Stimulated activated naive B cell treated with anti-CD40 and anti-IgM and Interleukin-4, amounts not matched to agents 10 μg/mL and 1 μg/mL and 100 μg/mL, for 72 hours (primary cell): Measurements from ENCODE around the gene FRRS1L.

ENCODE experiments used
- ATAC-seq, 2 donors: fragments of 150-1000 bp; cut with Tn5 transposase; replicated peaks; 2 replicates each; pipeline ENCODE4 v1.10.0; 2021; ENCODE audit warnings: moderate library complexity in 1 of 2
- DNase-seq: peaks from one replicate; pipeline ENCODE4 v3.0.0; 2021
- H3K27ac Mint-ChIP-seq: one replicate; pipeline ENCODE4 v1.8.0; 2022; ENCODE audit warnings: mild to moderate bottlenecking, mixed read lengths
- H3K27me3 Mint-ChIP-seq, 2 donors: one replicate each; pipeline ENCODE4 v1.8.0; 2022; ENCODE audit warnings: mixed read lengths in 2 of 2
- H3K36me3 Mint-ChIP-seq, 2 donors: one replicate each; pipeline ENCODE4 v1.8.0; 2022; ENCODE audit warnings: mixed read lengths in 2 of 2, mild to moderate bottlenecking in 1 of 2
- H3K4me1 Mint-ChIP-seq, 2 donors: one replicate each; pipeline ENCODE4 v1.8.0; 2022; ENCODE audit warnings: mixed read lengths in 2 of 2, mild to moderate bottlenecking in 1 of 2
- H3K4me3 Mint-ChIP-seq, 2 donors: one replicate each; pipeline ENCODE4 v1.8.0; 2022; ENCODE audit warnings: mild to moderate bottlenecking in 2 of 2, mixed read lengths in 2 of 2, moderate library complexity in 1 of 2
- H3K9me3 Mint-ChIP-seq, 2 donors: one replicate each; pipeline ENCODE4 v1.8.0; 2022; ENCODE audit warnings: mixed read lengths in 2 of 2, mild to moderate bottlenecking in 1 of 2

The FRRS1L gene

GRCh38 chr9:109186857-109187520 lies 19.9 kb upstream of the FRRS1L start:
- peaks cover 18% of the 10 kb centered on the region in 2 donors for H3K27me3 Mint-ChIP-seq
- H3K4me1 Mint-ChIP-seq, result peaks cover 3 to 7% of the 10 kb centered on the region in 2 donors
- ATAC-seq (no peak), DNase-seq (no peak)
- no peak overlapping the region for H3K4me3 Mint-ChIP-seq
- H3K9me3 Mint-ChIP-seq, result no peaks in the 10 kb centered on the region
- H3K36me3 Mint-ChIP-seq, result no peaks in the 10 kb centered on the region
- H3K27ac Mint-ChIP-seq, result no peak overlapping the region

GRCh38 chr9:109182940-109183798 lies 16.1 kb upstream of the FRRS1L start:
- H3K9me3 Mint-ChIP-seq, result no peaks in the 10 kb centered on the region
- H3K27me3 Mint-ChIP-seq, result peaks cover 18 to 23% of the 10 kb centered on the region in 2 donors
- ATAC-seq (peak in 1 of 2 donors; percentile 66), DNase-seq (no peak)
- no peak overlapping the region for H3K27ac Mint-ChIP-seq
- no peak overlapping the region for H3K4me3 Mint-ChIP-seq
- peaks cover 3 to 7% of the 10 kb centered on the region in 2 donors for H3K4me1 Mint-ChIP-seq
- H3K36me3 Mint-ChIP-seq, result no peaks in the 10 kb centered on the region

GRCh38 chr9:109182550-109182939 lies 15.5 kb upstream of the FRRS1L start:
- Mint-ChIP-seq H3K4me1 (peaks cover 3 to 7% of the 10 kb centered on the region in 2 donors), H3K27ac (no peak overlapping the region), H3K4me3 (no peak overlapping the region), H3K9me3 (no peaks in the 10 kb centered on the region), H3K27me3 (peaks cover 18 to 20% of the 10 kb centered on the region in 2 donors), H3K36me3 (no peaks in the 10 kb centered on the region)
- ATAC-seq, result no peak
- DNase-seq, result no peak

GRCh38 chr9:109181284-109181683 lies 14.2 kb upstream of the FRRS1L start:
- ATAC-seq, result peak in 1 of 2 donors; percentile 55
- peaks cover 18 to 20% of the 10 kb centered on the region in 2 donors for H3K27me3 Mint-ChIP-seq
- H3K36me3 Mint-ChIP-seq, result no peaks in the 10 kb centered on the region
- no peak overlapping the region for H3K27ac Mint-ChIP-seq
- H3K4me3 Mint-ChIP-seq, result no peak overlapping the region
- peaks cover 3 to 7% of the 10 kb centered on the region in 2 donors for H3K4me1 Mint-ChIP-seq
- H3K9me3 Mint-ChIP-seq, result no peaks in the 10 kb centered on the region
- no peak for DNase-seq

- ATAC-seq (no peak), DNase-seq (no peak)
- Mint-ChIP-seq H3K4me3 (no peak overlapping the region), H3K4me1 (no peaks in the 10 kb centered on the region), H3K36me3 (no peaks in the 10 kb centered on the region), H3K27ac (no peak overlapping the region), H3K27me3 (peaks cover 12 to 26% of the 10 kb centered on the region in 2 donors), H3K9me3 (no peaks in the 10 kb centered on the region)
These were observed 12.9 kb upstream of the FRRS1L start for GRCh38 chr9:109179801-109180523.

- Mint-ChIP-seq H3K4me1 (no peaks in the 10 kb centered on the region), H3K27ac (no peak overlapping the region), H3K4me3 (no peak overlapping the region), H3K9me3 (no peaks in the 10 kb centered on the region), H3K36me3 (no peaks in the 10 kb centered on the region), H3K27me3 (peaks cover 16 to 22% of the 10 kb centered on the region in 2 donors)
- no peak for ATAC-seq
- DNase-seq, result no peak
These were observed 9.9 kb upstream of the FRRS1L start for GRCh38 chr9:109176963-109177362.

- Mint-ChIP-seq H3K4me1 (no peaks in the 10 kb centered on the region), H3K36me3 (no peaks in the 10 kb centered on the region), H3K27ac (no peak overlapping the region), H3K4me3 (no peak overlapping the region), H3K9me3 (no peaks in the 10 kb centered on the region), H3K27me3 (peaks cover 21% of the 10 kb centered on the region in 2 donors)
- DNase-seq (no peak), ATAC-seq (no peak)
These were observed 9.3 kb upstream of the FRRS1L start for GRCh38 chr9:109176386-109176785.

GRCh38 chr9:109172935-109173334 lies 5.9 kb upstream of the FRRS1L start:
- Mint-ChIP-seq H3K36me3 (no peaks in the 10 kb centered on the region), H3K9me3 (no peaks in the 10 kb centered on the region), H3K27me3 (peaks cover 32 to 34% of the 10 kb centered on the region in 2 donors), H3K4me1 (no peaks in the 10 kb centered on the region), H3K27ac (no peak overlapping the region), H3K4me3 (no peak overlapping the region)
- no peak for ATAC-seq
- no peak for DNase-seq

- DNase-seq, result no peak
- no peak overlapping the region for H3K27ac Mint-ChIP-seq
- no peaks in the 10 kb centered on the region for H3K9me3 Mint-ChIP-seq
- no peak for ATAC-seq
- H3K4me1 Mint-ChIP-seq, result peaks cover 4 to 6% of the 10 kb centered on the region in 2 donors
- peaks cover 37 to 44% of the 10 kb centered on the region in 2 donors for H3K27me3 Mint-ChIP-seq
- H3K36me3 Mint-ChIP-seq, result peaks cover 0 to 2% of the 10 kb centered on the region in 2 donors
- H3K4me3 Mint-ChIP-seq, result no peak overlapping the region
These were observed 4.9 kb upstream of the FRRS1L start for GRCh38 chr9:109171926-109172325.

GRCh38 chr9:109168170-109168569 lies 1.1 kb upstream of the FRRS1L start:
- DNase-seq, result no peak
- Mint-ChIP-seq H3K4me1 (peaks cover 9 to 14% of the 10 kb centered on the region in 2 donors), H3K9me3 (peaks cover 0 to 3% of the 10 kb centered on the region in 2 donors), H3K36me3 (peaks cover 0 to 2% of the 10 kb centered on the region in 2 donors), H3K4me3 (no peak overlapping the region), H3K27me3 (peaks cover 56 to 63% of the 10 kb centered on the region in 2 donors), H3K27ac (no peak overlapping the region)
- ATAC-seq, result no peak

- Mint-ChIP-seq H3K4me3 (no peak overlapping the region), H3K4me1 (peaks cover 9 to 14% of the 10 kb centered on the region in 2 donors), H3K9me3 (peaks cover 0 to 3% of the 10 kb centered on the region in 2 donors), H3K27ac (no peak overlapping the region), H3K36me3 (peaks cover 0 to 2% of the 10 kb centered on the region in 2 donors), H3K27me3 (peaks cover 56 to 63% of the 10 kb centered on the region in 2 donors)
- DNase-seq (no peak), ATAC-seq (no peak)
These were observed 667 bp upstream of the FRRS1L start for GRCh38 chr9:109167716-109168115.

GRCh38 chr9:109166171-109166770 lies 778 bp downstream of the FRRS1L start:
- DNase-seq (no peak), ATAC-seq (no peak)
- H3K27me3 Mint-ChIP-seq, result peaks cover 46 to 69% of the 10 kb centered on the region in 2 donors
- H3K4me1 Mint-ChIP-seq, result peaks cover 9 to 14% of the 10 kb centered on the region in 2 donors
- no peak overlapping the region for H3K27ac Mint-ChIP-seq
- H3K9me3 Mint-ChIP-seq, result peaks cover 0 to 4% of the 10 kb centered on the region in 2 donors
- no peak overlapping the region for H3K4me3 Mint-ChIP-seq
- H3K36me3 Mint-ChIP-seq, result peaks cover 0 to 2% of the 10 kb centered on the region in 2 donors

- Mint-ChIP-seq H3K27ac (no peak overlapping the region), H3K4me3 (no peak overlapping the region), H3K9me3 (peaks cover 0 to 6% of the 10 kb centered on the region in 2 donors), H3K36me3 (peaks cover 0 to 2% of the 10 kb centered on the region in 2 donors), H3K27me3 (peaks cover 40 to 67% of the 10 kb centered on the region in 2 donors), H3K4me1 (peaks cover 9 to 14% of the 10 kb centered on the region in 2 donors)
- DNase-seq (no peak), ATAC-seq (peak; percentile 78 to 83)
These were observed 3.0 kb downstream of the FRRS1L start for GRCh38 chr9:109164042-109164441.

GRCh38 chr9:109163194-109163593 lies 3.9 kb downstream of the FRRS1L start:
- Mint-ChIP-seq H3K27me3 (peaks cover 40 to 65% of the 10 kb centered on the region in 2 donors), H3K36me3 (peaks cover 0 to 2% of the 10 kb centered on the region in 2 donors), H3K4me1 (peaks cover 9 to 14% of the 10 kb centered on the region in 2 donors), H3K4me3 (no peak overlapping the region), H3K27ac (no peak overlapping the region), H3K9me3 (peaks cover 0 to 8% of the 10 kb centered on the region in 2 donors)
- DNase-seq, result no peak
- no peak for ATAC-seq
